Amniotic epithelial cell (primary cell): ENCODE measurements around the gene DENND6A.
"Not testable (repeated sequence)": the region's sequence is repeated elsewhere in the genome, so short reads cannot be mapped to it uniquely, and the experiment has no call there.

Experiments used
- DNase-seq: peaks from one replicate; pipeline ENCODE4 v3.0.0-alpha.2; 2010; ENCODE audit warnings: low read depth

DENND6A gene, protein sequence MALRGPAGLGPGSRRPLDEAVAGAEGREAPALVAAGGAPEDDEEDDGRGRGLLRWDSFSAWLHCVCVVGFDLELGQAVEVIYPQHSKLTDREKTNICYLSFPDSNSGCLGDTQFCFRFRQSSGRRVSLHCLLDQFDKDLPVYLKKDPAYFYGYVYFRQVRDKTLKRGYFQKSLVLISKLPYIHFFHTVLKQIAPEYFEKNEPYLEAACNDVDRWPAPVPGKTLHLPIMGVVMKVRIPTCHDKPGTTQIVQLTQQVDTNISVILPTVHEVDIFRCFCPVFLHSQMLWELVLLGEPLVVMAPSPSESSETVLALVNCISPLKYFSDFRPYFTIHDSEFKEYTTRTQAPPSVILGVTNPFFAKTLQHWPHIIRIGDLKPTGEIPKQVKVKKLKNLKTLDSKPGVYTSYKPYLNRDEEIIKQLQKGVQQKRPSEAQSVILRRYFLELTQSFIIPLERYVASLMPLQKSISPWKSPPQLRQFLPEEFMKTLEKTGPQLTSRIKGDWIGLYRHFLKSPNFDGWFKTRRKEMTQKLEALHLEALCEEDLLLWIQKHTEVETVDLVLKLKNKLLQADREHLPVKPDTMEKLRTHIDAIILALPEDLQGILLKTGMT

DNA sequence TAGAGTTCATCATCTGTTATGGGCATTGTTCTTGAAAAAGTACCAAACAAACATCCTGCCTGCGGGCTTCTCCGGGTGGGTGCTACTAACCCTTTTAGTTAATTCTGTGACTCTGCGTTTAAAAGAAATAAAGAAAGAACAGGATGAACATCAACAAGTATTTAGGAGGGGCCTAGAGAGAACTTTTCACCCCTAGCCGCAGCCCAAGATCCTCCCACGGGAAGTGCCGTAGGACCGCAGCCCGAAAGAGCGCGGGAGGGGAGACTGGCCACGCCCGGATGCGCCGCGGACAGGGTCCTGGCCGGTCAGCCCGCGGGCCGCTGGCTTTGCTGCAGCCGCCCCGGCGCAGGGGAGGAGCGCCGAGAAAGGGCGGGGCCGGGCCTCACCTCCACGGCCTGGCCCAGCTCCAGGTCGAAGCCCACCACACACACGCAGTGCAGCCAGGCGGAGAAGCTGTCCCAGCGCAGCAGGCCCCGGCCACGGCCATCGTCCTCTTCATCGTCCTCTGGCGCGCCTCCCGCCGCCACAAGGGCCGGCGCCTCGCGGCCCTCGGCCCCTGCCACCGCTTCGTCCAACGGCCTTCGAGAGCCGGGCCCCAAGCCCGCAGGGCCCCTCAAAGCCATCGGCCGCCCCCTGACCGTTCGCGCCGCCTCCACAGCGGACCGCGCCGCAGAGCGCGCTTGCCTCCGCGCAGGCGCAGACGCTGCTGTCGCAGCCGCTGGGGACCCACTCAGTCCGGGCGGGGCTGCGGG, at the start of gene DENND6A:
Gene DENND6A (minus strand): TSS at position 682 of the 752 bp plus-strand sequence. CDS start 59 bp downstream, at position 623.
- peak; percentile 90 for DNase-seq

DNA sequence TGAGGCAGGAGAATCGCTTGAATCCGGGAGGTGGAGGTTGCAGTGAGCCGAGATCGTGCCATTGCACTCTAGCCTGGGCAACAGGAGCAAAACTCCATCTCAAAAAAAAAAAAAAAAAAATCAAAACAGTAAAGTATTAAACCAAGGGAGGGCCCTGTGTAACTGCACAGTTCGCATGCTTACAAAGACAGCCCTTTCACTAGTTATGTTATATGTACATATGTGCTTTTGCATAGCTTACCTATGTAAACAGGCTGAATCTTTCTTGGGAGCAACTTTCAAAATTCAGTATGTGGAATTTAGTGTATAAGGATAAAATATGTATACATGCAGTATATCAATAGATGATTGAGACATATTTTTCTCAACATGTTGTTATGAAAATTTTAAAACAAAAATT, 47.1 kb upstream of the DENND6A start:
- DNase-seq: no peak

DNA sequence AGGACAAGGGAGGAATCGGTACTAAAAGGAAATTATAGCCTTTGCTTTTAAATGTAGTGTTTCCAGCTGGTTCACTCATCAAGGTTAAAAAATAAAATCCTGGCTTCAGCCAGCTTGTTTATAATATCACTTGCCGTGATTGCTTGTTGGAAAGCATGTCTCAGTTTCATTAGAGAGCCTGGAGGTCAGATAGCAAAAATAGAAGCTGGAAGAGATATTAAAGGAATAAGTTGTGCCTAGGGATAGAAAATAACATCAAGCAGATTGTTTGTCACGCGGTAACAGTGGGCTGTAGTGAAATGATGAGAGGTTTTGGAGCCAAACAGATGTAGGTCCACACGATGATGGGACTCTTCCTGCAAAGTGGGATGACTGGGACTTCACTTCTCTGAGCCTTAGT, 45.5 kb upstream of the DENND6A start:
- DNase-seq: no peak

DNA sequence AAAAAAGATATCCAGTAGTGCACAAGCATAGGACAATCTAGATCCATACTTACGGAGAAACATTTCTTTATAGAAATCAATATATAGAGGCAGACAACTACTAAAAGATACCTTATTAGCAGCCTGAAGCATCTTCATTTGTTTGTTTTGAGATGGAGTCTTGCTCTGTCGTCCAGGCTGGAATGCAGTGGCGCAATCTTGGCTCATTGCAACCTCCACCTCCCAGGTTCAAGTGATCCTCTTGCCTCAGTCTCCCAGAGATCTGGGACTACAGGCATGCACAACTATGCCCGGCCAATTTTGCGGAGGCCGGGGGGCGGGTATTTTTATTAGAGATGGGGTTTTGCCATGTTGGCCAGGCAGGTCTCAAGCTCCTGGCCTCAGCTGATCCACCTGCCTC, 45.0 kb upstream of the DENND6A start:
- DNase-seq: no peak

DNA sequence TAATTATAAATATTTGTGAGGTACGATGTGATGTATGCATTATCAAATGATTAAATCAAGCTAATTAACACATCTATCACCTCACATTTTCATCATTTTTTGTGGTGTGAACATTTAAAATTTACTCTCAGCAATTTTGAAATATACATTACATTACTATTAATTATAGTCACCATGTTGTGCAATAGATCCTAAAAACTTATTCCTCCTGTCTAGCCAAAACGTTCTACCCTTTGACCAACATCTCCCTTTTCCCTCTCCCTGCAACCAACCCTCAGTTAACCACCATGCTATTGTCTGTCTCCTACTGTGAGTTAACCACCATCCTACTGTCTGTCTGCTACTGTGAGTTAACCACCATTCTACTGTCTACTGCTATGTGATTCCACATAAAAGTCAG, 42.5 kb upstream of the DENND6A start:
- no peak for DNase-seq

DNA sequence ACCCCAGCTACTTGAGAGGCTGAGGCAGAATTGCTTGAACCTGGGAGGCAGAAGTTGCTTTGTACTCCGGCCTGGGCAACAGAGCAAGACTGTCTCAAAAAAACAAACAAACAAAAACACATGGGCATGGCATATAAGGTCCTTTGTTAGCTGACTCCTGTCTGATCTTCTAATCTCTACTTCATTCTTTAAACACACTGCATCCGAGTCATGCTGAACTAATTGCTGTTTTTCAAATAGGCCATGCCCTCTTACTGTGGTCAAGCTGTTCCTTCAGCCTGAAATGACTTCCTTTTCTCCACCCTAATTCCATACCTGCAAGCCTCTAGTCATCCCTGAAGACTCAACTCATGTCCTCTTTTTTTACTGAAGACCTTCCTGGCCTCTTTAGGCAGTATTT, 40.9 kb upstream of the DENND6A start:
- DNase-seq: peak; percentile 32

DNA sequence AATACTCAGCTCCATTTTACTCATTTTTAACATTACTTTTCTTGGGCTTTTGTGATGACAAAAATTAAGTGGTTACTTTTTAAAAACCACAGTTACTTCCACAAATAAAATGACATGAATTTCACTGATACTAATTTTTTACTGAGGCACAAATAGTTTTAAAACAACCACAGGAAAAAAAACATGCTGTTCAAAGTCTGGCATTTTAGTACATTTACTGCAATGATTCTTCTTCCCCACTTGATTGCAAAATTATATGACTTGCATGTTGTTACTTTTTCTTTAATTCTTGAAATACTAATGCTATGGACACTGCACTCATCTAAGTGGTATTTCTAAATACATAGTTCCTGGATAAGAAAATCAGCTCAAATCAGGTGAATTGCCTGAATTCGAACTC, 38.4 kb upstream of the DENND6A start:
- peak; percentile 53 for DNase-seq

DNA sequence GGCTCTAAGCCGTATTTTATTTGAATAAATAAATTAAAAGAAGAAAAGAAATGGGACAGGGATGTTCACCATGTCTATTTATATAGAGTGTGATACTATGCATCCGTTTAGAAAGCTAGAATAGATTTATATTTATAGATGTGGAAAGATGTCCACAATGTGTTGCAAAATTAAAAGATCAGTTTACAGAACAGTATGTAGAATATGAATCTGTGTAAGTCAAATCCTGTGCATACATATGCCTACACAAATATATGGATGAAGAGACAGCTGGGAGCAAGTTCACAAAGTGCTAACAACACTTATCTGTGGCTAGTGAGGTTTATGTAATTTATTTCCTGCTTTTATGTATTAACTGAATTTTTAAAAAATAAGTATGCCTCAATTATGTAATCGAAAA, 37.8 kb upstream of the DENND6A start:
- DNase-seq: no peak

DNA sequence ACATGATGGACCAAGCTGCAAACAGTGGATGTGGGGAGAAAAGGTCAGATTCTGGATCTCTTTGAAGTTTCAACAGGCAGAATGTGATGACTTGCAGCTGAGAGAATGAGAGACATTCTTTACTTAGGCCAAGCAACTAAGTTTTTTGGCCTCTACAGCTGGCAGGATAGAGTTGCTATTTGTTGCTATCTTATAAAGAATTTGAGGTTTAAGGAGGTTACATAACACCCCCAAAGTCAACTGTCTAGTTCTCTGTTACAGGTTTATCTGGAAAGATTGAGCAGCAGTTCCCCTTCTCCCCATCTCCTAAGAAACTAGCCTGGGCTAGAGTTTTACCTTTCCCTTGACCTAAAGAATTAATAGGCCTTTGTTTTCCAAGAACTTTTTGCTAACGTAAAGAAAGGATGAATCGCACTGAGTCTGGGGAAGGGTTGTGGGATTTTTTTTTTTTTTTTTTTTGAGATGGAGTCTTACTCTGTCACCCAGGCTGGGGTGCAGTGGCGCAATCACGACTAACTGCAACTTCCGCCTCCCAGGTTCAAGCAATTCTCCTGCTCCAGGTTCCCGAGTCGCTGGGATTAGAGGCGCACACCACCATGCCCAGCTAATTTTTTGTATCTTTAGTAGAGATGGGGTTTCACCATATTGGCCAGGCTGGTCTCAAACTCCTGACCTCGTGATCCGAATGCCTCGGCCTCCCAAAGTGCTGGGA, 36.6 kb upstream of the DENND6A start:
- peak; percentile 57 for DNase-seq

DNA sequence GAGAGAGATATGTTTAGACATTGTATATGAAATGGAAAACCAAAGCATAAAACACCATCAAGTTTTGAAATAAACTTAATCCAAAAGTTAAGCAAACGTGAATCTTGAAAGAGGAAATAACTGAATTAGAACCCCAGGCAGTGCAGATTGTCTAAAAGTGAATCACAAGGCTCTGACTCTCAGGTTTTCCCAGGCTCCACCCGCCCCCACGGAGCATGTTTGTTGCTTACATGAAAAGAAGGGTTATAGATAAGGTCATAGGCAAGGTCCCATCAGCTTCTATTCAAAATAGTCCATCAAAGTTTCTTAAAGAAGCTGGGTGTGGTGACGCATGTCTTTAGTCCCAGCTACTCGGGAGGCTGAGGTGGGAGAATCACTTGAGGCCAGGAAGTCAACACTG, 34.2 kb upstream of the DENND6A start:
- DNase-seq: peak; percentile 16

DNA sequence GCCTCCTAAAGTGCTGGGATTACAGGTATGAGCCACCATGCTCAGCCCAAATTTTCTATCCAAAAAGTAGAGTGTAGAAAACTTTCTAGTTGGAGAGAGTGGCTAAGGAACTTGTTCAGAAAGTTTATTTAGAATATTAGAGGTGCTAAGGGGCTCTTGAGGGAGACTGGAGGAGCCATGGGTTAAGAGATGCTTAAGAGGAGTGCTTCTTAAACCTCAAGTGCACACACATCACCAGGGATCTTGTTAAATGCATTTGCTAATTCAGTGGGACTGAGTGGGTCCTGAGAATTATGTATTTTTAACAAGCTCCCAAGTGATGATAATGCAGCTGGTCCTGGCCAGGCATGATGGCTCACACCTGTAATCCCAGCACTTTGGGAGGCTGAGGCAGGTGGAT, 33.5 kb upstream of the DENND6A start:
- no peak for DNase-seq

DNA sequence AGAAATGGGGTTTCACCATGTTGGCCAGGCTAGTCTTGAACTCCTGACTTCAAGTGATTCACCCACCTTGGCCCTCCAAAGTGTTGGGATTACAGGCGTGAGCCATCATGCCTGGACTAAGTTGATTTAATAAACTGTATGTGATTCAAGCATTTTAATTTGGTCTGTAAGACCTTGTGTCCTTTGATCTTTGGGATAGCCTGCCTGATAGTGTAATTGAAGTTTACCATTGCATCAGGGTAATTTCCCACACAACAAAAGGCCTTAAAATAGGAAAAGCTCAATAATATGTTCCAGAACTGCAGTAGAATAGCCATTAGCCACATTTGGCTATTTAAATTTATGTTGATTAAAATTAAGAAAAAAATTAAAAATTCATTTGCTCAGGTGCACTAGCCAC, 25.2 kb upstream of the DENND6A start:
- DNase-seq: no peak

DNA sequence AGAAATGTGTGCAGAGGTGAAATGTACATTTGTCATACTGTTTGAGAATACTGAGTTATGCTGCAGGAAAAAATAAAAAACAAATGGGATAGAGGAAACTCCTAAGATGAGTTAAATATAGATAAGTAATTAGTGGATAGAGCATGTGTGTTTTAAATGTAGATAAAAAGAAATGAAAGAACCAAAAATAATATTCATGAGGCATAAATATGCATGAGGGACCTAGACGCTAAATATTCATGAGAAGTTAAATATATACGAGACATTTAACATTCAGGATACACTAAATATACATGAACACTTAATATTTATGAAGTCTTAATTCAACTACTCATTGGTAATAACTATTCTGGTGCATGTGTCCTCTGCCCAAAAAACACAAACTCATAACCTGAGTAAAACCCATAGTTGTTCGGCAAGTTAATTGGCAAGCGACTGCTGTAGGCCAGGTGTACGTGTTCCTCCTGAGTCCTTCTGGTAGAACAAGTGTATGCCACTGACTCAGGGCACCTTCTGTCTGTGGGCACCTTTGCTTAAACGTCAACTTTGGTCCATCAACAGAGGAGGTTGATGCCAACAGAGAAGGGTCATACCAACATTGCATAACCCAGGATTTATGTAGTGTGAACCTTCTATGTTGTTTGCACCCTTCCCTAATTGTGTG, 24.5 kb upstream of the DENND6A start:
- no peak for DNase-seq

DNA sequence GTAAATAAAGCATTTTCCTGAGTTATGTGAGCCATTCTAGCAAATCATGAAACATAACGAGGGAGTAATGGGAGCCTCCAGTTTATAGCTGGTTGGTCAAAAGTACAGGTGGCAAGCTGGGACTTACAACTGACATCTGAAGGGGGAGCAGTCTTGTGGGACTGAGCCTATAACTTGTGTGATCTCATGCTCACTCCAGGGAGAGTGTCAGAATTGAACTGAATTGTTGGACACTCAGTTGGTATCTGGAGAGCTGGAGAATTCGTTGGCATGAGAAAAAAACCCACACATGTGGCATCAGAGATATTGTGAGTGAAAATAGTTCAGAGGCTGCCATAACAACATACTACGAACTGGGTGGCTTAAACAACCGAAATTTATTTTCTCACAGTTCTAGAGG, 22.8 kb upstream of the DENND6A start:
- no peak for DNase-seq

DNA sequence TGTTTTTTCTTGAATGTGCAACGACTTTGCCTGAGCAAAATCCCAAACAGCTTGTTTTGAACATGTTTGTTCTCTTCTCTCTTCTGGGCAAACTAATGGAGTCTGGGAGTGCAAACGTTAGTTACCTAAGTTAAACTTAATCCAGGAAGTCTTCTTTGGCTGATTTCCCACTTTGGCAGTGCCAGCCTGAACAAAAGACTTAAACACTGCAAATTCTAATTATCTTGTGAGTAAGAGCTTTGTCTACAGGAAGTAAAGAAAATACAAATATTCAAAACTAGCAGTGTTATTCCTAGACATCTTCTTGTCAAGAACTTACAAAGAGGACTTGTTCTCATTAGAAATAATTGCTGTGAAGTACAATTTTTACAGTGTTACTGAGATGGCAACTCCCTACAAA, 16.7 kb upstream of the DENND6A start:
- DNase-seq: no peak

DNA sequence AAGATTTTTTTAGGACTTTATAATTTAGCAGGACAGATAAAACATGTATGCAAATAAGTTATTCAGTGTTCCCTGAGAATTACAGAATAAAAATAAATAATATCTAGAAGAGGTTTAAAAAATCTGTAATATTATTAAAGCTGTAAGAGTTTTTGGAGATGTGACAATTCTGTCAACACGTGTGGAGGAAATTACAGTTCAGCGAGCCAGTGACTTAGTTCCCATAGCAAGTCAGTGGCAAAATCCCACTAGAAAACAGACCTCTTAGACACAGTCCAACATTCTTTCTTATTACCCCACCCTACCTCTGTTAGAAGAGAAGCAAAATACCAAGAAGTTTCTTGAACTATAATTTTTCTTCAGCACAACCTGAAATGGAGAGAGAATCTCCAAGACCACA, 16.2 kb upstream of the DENND6A start:
- no peak for DNase-seq

DNA sequence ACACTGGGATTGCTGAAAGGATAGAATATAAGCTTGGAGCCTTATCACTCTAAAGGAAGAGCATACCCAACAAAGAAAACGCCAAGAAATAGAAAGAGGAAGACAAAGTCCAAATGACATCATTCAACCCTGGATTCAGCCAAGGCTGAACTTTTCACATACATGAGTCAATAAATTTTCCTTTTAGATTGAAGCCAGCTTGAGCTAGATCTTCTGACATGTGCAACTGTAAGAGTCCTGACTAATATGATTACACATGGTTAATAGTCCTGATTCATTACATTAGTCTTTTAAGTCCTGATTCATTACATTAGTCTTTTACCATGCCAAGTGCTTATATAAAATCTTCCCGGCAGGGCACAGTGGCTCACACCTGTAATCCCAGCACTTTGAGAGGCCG, 13.6 kb upstream of the DENND6A start:
- DNase-seq: peak; percentile 81

DNA sequence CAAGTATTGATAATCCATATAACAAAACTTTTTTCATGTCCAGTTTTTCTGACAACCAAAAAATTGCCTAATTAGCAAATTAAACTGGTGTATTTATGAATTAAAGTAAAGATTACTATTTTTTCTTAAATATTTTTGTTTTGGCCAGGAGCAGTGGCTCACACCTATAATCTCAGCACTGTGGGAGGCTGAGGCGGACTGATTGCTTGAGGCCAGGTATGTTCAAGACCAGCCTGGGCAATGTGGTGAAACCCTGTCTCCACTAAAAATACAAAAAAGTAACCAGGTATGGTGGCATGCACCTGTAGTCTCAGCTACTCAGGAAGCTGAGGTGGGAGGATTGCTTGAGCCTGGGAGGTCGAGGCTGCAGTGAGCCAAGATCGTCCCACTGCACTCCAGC, 12.5 kb upstream of the DENND6A start:
- not testable (repeated sequence) for DNase-seq

DNA sequence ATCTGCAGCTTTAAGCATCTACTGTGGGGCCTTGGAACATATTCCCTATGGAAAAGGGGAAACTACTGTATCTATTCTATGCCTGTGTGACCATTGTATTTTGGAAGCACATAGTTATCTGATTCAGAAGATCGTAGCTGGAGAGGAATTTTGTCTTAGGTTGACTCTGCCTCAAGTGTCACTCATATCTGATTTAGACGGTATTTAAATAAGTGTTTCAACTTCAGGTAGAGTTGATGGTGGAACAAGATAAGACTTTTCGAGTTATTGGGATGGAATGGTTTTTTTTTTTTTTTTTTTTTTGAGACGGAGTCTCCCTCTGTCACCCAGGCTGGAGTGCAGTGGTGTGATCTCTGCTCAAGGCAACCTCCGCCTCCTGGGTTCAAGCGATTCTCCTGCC, 8.9 kb upstream of the DENND6A start:
- DNase-seq: no peak

DNA sequence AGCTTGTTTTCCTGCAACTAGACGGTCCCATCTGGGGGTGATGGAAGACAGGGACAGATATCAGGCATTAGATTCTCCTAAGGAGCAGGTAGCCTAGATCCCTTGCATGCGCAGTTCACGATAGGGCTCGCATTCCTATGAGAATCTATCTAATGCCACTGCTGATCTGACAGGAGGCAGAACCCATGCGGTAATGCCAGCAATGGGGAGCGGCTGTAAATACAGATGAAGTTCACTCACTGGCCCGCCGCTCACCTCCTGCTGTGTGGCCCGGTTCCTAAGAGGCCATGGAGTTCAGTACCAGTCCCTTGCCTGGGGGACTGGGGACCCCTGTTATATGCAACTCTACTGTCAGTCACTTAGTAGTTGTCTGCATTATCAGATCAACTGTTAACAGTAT, 7.9 kb upstream of the DENND6A start:
- DNase-seq: no peak

DNA sequence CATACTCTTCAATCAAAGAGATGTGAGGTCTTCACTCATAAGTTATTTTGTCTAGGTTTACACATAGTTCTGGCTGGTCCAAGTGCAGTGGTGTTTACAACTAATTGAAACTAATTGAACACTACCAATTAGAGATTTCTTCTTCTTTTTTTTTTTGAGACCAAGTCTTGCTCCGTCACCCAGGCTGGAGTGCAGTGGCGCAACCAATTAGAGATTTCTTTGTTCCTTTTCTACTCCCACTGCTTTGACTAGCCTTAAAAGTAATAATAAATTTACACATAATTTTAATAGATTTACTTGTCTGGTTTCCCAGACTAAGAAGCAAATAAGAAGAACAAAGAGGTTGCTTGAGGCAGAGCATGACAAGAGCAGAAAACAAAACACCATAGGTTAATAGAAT, 6.7 kb upstream of the DENND6A start:
- DNase-seq: no peak

DNA sequence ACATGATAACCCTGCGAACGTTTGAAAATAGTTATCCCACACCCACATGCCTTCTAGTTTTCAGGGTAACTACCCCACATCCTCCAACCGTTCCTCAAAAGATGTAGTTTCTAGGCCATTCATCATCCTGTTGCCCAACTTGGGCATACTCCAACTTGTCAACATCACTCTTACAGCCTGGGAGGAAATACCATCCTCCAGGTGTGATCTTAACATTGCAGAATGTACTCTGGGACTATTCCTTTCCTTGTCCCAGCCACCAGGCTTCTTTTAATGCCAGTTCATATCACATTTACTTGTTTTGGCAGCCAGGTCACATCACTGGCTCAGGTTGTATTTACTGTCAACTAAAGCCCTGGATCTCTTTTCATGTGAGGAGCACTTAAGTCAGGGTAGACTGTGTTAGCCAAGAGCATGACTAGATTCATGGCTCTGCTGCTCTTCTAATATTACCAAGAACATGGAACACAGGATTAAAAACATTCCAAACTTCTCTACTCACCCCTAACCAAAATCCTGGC, 4.0 kb upstream of the DENND6A start:
- peak; percentile 63 for DNase-seq
